K562 (cell line): Measurements from ENCODE around the gene DNAH17.

Experiments
- CHD2 ChIP-seq: IDR thresholded peaks from 2 replicates; pipeline ENCODE4 v1.6.1; 2011; ENCODE audit warnings: low read depth, low read length
- CREB1 ChIP-seq, 2 experiments: sonication (generic) in 1 of 2; formaldehyde crosslinking in 1 of 2; IDR thresholded peaks; 2 replicates each; pipeline versions ENCODE4 v1.6.1 to v1.8.0; 2012 to 2022; ENCODE audit warnings: inconsistent platforms in 1 of 2, mild to moderate bottlenecking in 1 of 2, missing genetic modification reagents in 1 of 2, moderate library complexity in 1 of 2
- FOXP1 ChIP-seq: sonication (generic); formaldehyde crosslinking; IDR thresholded peaks from 2 replicates; pipeline ENCODE4 v1.8.0; 2022; ENCODE audit warnings: mild to moderate bottlenecking, missing genetic modification reagents
- MAFK ChIP-seq: IDR thresholded peaks from 2 replicates; pipeline ENCODE4 v1.6.1; 2011; ENCODE audit warnings: low read length, improper control_type of control experiment
- NRF1 ChIP-seq, 2 experiments: fragments of 450-650 bp; IDR thresholded peaks in 1 of 2; conservative IDR thresholded peaks in 1 of 2; 2 replicates each; pipeline ENCODE4 v1.6.1; 2014; ENCODE audit warnings: mild to moderate bottlenecking in 2 of 2
- POLR2AphosphoS2 ChIP-seq: IDR thresholded peaks from 2 replicates; pipeline ENCODE4 v1.6.1; 2012; ENCODE audit warnings: low read length, improper control_type of control experiment
- TF ChIP-seq, protein P1 (sequence below): sonication (generic); formaldehyde crosslinking; IDR thresholded peaks from 2 replicates; pipeline ENCODE4 v1.8.0; 2022; ENCODE audit warnings: mild to moderate bottlenecking, missing genetic modification reagents
- TF ChIP-seq, protein P2 (sequence below): fragments of 450-650 bp; formaldehyde crosslinking; IDR thresholded peaks from 2 replicates; pipeline ENCODE4 v1.4.0; 2022; ENCODE audit warnings: missing genetic modification characterization
- TF ChIP-seq, protein P3 (sequence below), 2 experiments: fragments of 450-650 bp; IDR thresholded peaks; 2 replicates each; pipeline ENCODE4 v1.6.1; 2016
- TF ChIP-seq, protein P4 (sequence below): fragments of 250-450 bp; sonication (Bioruptor Pico); IDR thresholded peaks from 2 replicates; pipeline ENCODE4 v1.9.0; 2021; ENCODE audit warnings: mild to moderate bottlenecking
- TF ChIP-seq, protein P5 (sequence below), 3 experiments: IDR thresholded peaks in 2 of 3; conservative IDR thresholded peaks in 1 of 3; 2 replicates each; pipeline ENCODE4 v1.5.1; 2011 to 2012; ENCODE audit warnings: low read length in 3 of 3, mild to moderate bottlenecking in 3 of 3, control low read depth in 2 of 3, improper control_type of control experiment in 1 of 3, inconsistent platforms in 1 of 3, low read depth in 1 of 3, mixed read lengths in 1 of 3, moderate library complexity in 1 of 3; ENCODE audit not compliant: insufficient read depth in 2 of 3

DNA sequence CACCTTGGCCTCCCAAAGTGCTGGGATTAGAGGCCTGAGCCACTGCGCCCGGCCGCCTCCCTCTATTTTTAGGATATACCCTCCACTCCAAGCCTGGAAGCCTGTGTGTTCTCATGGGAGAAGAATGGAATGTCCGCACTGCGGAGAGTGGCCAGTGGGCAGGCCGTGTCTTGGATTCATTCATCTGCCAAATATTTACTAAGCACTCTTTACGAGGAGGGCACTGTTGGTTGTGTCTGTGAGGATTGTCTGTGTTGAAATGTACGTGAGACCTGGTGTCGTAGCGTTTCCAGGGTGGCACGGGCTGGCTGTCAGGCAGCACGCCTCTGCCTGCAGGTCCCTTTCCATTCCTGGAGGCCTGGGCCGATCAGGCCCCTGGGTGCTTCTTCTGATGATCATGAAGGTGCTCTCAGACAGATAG lies 179.5 kb downstream of the DNAH17 start:
- TF ChIP-seq, protein P1, sequence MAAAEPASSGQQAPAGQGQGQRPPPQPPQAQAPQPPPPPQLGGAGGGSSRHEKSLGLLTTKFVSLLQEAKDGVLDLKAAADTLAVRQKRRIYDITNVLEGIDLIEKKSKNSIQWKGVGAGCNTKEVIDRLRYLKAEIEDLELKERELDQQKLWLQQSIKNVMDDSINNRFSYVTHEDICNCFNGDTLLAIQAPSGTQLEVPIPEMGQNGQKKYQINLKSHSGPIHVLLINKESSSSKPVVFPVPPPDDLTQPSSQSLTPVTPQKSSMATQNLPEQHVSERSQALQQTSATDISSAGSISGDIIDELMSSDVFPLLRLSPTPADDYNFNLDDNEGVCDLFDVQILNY (CRISPR knock-in tag): no peak
- TF ChIP-seq NRF1 (conservative IDR thresholded peaks at IDR 0.05 in 1 of 2, IDR thresholded peaks at IDR 0.05 in 1 of 2) (no peak), MAFK (no peak), POLR2AphosphoS2 (no peak), CREB1 (IDR thresholded peaks at IDR 0.05) (no peak), CREB1 (CRISPR knock-in tag; IDR thresholded peaks at IDR 0.05) (no peak), FOXP1 (CRISPR knock-in tag) (no peak), CHD2 (no peak)
- TF ChIP-seq, protein P2, sequence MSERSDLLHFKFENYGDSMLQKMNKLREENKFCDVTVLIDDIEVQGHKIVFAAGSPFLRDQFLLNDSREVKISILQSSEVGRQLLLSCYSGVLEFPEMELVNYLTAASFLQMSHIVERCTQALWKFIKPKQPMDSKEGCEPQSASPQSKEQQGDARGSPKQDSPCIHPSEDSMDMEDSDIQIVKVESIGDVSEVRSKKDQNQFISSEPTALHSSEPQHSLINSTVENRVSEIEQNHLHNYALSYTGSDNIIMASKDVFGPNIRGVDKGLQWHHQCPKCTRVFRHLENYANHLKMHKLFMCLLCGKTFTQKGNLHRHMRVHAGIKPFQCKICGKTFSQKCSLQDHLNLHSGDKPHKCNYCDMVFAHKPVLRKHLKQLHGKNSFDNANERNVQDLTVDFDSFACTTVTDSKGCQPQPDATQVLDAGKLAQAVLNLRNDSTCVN: no peak
- TF ChIP-seq, protein P3, sequence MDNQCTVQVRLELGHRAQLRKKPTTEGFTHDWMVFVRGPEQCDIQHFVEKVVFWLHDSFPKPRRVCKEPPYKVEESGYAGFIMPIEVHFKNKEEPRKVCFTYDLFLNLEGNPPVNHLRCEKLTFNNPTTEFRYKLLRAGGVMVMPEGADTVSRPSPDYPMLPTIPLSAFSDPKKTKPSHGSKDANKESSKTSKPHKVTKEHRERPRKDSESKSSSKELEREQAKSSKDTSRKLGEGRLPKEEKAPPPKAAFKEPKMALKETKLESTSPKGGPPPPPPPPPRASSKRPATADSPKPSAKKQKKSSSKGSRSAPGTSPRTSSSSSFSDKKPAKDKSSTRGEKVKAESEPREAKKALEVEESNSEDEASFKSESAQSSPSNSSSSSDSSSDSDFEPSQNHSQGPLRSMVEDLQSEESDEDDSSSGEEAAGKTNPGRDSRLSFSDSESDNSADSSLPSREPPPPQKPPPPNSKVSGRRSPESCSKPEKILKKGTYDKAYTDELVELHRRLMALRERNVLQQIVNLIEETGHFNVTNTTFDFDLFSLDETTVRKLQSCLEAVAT (IDR thresholded peaks at IDR 0.05): no peak
- TF ChIP-seq, protein P4, sequence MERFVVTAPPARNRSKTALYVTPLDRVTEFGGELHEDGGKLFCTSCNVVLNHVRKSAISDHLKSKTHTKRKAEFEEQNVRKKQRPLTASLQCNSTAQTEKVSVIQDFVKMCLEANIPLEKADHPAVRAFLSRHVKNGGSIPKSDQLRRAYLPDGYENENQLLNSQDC (CRISPR knock-in tag): no peak
- TF ChIP-seq, protein P5, sequence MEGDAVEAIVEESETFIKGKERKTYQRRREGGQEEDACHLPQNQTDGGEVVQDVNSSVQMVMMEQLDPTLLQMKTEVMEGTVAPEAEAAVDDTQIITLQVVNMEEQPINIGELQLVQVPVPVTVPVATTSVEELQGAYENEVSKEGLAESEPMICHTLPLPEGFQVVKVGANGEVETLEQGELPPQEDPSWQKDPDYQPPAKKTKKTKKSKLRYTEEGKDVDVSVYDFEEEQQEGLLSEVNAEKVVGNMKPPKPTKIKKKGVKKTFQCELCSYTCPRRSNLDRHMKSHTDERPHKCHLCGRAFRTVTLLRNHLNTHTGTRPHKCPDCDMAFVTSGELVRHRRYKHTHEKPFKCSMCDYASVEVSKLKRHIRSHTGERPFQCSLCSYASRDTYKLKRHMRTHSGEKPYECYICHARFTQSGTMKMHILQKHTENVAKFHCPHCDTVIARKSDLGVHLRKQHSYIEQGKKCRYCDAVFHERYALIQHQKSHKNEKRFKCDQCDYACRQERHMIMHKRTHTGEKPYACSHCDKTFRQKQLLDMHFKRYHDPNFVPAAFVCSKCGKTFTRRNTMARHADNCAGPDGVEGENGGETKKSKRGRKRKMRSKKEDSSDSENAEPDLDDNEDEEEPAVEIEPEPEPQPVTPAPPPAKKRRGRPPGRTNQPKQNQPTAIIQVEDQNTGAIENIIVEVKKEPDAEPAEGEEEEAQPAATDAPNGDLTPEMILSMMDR (IDR thresholded peaks at IDR 0.05 in 2 of 3, conservative IDR thresholded peaks at IDR 0.05 in 1 of 3; ENCODE audit: insufficient read depth in 2 of 3, low read depth in 1 of 3, low read length in 3 of 3): no peak
